Mucosa of gallbladder (tissue), 1 donor: ENCODE results near the gene C4orf50. TPM values are rescaled to one million over a fixed set of nuclear protein-coding genes. Genes with fewer than 3 reads are reported as not detected.

Source experiments
- DNase-seq: peaks from one replicate; pipeline ENCODE4 v3.0.0-alpha.2; 2020; ENCODE audit warnings: low spot score
- total RNA-seq: library from RNA; stranded (reverse); gene quantifications from one replicate; pipeline ENCODE4 v1.2.1, GENCODE V29; 2021
- donor health status: DM: no; HTN: no; CAD: no.

C4orf50 gene
- total RNA-seq, 1 donor from 2014 or later: 0.06 TPM

- DNase-seq: no peak
Observed at GRCh38 chr4:5921101-5921980, 96.9 kb downstream of the C4orf50 start.

- DNase-seq: no peak
Observed at GRCh38 chr4:5919571-5919970, 98.7 kb downstream of the C4orf50 start.

GRCh38 chr4:5919044-5919443 is 99.2 kb downstream of the C4orf50 start:
- no peak for DNase-seq

- no peak for DNase-seq
Observed at GRCh38 chr4:5918331-5918985, 99.8 kb downstream of the C4orf50 start.

GRCh38 chr4:5917672-5918071 is 100.6 kb downstream of the C4orf50 start:
- no peak for DNase-seq

- no peak for DNase-seq
Observed at GRCh38 chr4:5916229-5916628, 102.0 kb downstream of the C4orf50 start.

GRCh38 chr4:5913454-5913853 is 104.8 kb downstream of the C4orf50 start:
- DNase-seq: no peak

- DNase-seq: no peak
Observed at GRCh38 chr4:5912614-5913019, 105.6 kb downstream of the C4orf50 start.

- DNase-seq: no peak
Observed at GRCh38 chr4:5908876-5909427, 109.3 kb downstream of the C4orf50 start.

GRCh38 chr4:5906191-5906590 is 112.0 kb downstream of the C4orf50 start:
- DNase-seq: no peak

- DNase-seq: no peak
Observed at GRCh38 chr4:5905714-5906113, 112.5 kb downstream of the C4orf50 start.

- DNase-seq: no peak
Observed at GRCh38 chr4:5900844-5901243, 117.4 kb downstream of the C4orf50 start.

- no peak for DNase-seq
Observed at GRCh38 chr4:5899881-5900280, 118.3 kb downstream of the C4orf50 start.

GRCh38 chr4:5899396-5899795 is 118.8 kb downstream of the C4orf50 start:
- no peak for DNase-seq

GRCh38 chr4:5897674-5898073 is 120.6 kb downstream of the C4orf50 start:
- no peak for DNase-seq

GRCh38 chr4:5895287-5895686 is 122.9 kb downstream of the C4orf50 start:
- DNase-seq: no peak

GRCh38 chr4:5894266-5894665 is 124.0 kb downstream of the C4orf50 start:
- no peak for DNase-seq

- DNase-seq: no peak
Observed at GRCh38 chr4:5893591-5893990, 124.6 kb downstream of the C4orf50 start.

GRCh38 chr4:5893004-5893580 is 125.1 kb downstream of the C4orf50 start, which contains the start of gene CRMP1:
Gene CRMP1, minus strand, starts transcription at chr4:5893086. Its CDS starts 117 bp downstream, at chr4:5892969.
- no peak for DNase-seq

GRCh38 chr4:5892323-5893003 is 125.8 kb downstream of the C4orf50 start:
- no peak for DNase-seq

GRCh38 chr4:5891563-5892322 is 126.5 kb downstream of the C4orf50 start:
- DNase-seq: no peak
